ENCODE results near the gene PCYOX1L. TPM values are rescaled to one million over a fixed set of nuclear protein-coding genes. Genes with fewer than 3 reads are reported as not detected.

Gene PCYOX1L
- total and polyA plus RNA-seq, 2 of the 8 experiments (the other 6 are each of a cell fraction or from before 2014, with no cell fraction given) = 6.8 to 17.2 TPM

DNA sequence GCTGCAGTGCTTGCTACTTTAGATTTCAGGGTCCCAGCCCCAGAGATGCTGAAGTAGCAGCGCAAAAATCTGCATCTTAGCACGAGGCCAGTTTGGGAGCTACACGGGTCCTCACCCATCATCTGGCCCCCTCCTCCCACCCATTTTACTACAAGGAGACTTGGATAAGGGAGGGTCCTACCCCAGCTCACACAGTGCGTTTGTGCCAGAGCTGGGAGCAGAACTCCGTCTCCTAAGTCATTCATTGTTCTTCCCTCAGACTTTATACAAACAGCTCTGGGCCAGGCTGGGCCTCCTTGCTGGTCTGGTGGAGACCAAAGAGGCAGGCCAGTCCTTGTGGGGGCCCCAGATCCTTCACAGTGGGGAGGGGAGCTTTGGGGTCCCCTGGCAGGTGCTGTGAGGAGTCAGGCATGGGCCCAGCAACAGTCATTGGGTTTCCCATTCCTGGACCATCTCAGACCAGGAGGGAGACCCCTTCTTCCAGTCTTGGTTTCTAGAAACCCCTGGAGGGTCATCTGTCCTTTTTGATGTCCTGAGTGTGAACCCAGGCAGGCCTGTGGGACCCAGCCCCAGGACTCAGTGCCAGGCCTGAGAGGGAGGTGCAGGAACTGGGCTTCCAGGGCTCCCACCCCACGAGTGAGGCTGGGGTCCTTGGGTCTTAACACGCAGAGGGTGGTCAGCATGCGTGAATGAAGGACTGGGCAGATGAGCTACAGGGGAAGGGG lies 23.6 kb downstream of the PCYOX1L start (continued):
- TF ChIP-seq, protein P1, sequence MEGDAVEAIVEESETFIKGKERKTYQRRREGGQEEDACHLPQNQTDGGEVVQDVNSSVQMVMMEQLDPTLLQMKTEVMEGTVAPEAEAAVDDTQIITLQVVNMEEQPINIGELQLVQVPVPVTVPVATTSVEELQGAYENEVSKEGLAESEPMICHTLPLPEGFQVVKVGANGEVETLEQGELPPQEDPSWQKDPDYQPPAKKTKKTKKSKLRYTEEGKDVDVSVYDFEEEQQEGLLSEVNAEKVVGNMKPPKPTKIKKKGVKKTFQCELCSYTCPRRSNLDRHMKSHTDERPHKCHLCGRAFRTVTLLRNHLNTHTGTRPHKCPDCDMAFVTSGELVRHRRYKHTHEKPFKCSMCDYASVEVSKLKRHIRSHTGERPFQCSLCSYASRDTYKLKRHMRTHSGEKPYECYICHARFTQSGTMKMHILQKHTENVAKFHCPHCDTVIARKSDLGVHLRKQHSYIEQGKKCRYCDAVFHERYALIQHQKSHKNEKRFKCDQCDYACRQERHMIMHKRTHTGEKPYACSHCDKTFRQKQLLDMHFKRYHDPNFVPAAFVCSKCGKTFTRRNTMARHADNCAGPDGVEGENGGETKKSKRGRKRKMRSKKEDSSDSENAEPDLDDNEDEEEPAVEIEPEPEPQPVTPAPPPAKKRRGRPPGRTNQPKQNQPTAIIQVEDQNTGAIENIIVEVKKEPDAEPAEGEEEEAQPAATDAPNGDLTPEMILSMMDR (IDR thresholded peaks at IDR 0.05; ENCODE audit: control extremely low read depth in 1 of 3, insufficient read depth in 1 of 3, low read depth in 1 of 3, low read length in 3 of 3) = no peak
